GM20431 (cell line): ENCODE measurements around the gene BCAS1.

Experiments used
- in situ Hi-C: fragments of 300-500 bp; cut with MseI, MboI; formaldehyde crosslinking; loops from one replicate; pipeline ENCODE4 v1.15.0; 2020; ENCODE audit warnings: low sequenced_read_pairs; ENCODE audit not compliant: unreplicated experiment

The BCAS1 gene

GRCh38 chr20:54070187-54070987, at the start of gene BCAS1:
Gene BCAS1, minus strand, starts transcription at chr20:54070594. Its CDS starts 11,876 bp downstream, at chr20:54058718.
- in situ Hi-C loops = loop anchor here (25.0 kb wide), 1 partner anchor 508 kb away; no protein-coding TSS in a partner anchor

DNA sequence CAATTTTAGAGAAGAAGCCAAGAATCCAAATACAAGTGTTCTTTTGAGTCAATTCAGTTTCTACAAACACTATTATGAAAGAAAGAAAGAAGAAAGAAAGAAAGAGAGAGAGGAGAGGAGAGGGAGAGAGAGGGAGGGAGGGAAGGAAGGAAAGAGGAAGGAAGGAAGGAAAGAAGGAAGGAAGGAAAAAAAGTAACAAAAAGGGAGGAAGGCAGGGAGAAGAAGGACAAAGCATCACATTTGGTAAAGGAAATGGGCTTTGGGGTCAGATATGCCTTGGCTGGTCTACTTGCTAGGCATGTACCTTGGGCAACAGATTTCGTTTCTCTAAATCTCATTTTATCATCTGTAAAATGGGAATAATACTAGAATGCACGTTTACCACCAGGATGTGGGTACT, 49.4 kb upstream of the BCAS1 start:
- in situ Hi-C loops = no loop called here

DNA sequence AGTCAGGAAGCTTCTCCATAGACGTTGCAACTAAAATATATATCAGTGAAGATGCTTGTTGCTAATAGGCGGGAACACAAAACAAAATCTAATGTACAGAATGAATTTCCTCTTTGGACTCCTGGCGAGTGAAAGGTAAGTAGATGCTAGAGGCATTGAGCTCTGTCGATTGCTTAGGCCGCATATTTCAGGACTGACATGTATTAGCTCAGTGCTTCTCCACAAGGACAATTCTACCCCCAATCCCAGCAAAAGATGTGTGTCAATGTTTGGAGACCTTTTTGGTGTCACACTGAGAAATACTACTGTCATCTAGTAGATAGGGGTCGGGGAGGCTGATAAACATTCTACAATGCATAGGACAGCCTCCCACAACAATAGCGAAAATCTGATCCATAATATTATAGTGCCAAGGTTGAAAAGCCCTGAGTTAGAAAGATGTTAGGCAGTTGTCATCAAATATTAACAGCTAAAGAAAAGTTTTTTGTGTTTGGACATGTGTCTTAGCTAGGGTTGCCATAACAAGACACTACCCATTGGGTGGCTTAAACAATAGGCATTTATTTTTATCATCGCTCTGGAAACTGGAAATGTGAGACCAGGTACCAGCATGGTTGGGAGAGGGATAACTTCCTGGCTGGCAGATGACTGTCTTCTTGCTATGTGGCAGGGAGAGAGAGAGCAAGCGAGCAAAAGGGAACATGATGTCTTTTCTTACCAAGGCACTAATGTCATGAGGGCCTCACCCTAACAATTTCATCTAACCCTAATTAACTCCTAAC, 48.0 kb upstream of the BCAS1 start:
- in situ Hi-C loops = no loop called here

- in situ Hi-C loops = no loop called here
Measured at GRCh38 chr20:54116550-54117235, 46.3 kb upstream of the BCAS1 start.

DNA sequence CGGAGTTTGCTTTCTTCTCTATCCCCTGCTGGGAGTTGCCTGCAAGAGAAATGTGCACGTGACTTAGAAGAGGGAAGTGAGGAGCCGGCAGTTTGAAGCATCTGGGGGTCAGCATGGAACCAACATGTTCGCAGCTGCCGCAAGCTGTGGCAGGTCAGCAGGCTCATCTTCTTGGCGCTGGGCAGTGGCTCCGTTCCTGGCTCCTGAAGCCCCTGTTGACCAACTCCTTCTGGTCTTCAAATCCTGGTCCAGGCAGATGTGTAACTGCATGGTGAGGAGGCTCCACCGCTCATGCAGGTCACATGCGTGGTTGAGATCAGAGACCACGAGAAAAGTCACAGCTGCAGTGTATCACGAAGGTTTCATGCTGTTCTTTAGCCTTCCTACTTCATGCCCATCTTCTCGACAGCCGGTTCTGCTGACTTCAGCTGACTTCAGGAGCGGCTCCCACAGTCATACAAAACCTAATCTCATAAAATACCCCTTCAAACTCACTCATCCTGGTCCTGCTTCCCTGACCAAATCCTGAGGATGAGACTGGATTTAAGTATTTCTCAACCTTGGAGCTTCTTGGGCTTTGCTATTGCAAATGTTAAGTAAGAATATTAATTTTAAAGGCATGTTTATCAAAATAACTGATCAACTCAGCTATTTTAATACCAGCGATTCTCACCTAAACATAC, 44.9 kb upstream of the BCAS1 start:
- in situ Hi-C loops = no loop called here

DNA sequence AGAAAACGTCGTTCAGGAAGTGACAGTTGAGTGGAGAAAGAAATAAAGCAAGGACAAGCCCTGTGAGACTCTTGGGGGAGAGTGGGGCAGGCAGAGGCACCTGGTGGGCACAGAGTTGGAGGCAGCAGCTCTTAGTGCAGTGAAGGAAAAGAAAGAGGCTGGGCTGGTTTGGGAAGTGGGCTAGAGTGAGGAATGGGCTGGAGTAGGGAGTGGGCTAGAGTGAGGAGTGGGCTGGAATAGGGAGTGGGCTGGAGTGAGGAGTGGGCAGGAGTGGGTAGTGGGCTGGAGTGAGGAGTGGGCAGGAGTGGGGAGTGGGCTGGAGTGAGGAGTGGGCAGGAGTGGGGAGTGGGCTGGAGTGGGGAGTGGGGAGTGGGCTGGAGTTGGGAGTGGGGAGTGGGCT, 43.7 kb upstream of the BCAS1 start:
- in situ Hi-C loops = no loop called here

DNA sequence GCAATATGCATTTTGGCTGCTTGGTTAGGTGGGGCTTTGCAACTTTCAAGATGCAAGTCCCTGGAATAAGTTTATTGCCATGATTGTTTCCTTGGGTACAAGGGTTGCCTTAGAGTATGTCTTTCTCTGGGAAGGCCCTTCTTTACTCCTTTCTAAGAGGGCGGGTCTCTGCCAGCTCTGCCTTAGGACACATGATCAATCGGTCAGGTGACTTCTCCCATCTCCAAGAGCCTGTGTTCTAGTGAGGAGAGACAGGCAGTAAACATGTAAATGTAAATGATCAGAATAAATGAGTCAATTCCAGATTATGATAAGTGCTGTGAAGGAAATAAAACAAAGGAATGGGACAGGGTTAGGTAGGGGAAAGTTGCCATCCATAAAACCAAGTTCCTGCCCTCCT, 43.2 kb upstream of the BCAS1 start:
- in situ Hi-C loops = no loop called here

- in situ Hi-C loops = no loop called here
Measured at GRCh38 chr20:54112221-54112884, 42.0 kb upstream of the BCAS1 start.

- in situ Hi-C loops = no loop called here
Measured at GRCh38 chr20:54111460-54111859, 41.1 kb upstream of the BCAS1 start.

DNA sequence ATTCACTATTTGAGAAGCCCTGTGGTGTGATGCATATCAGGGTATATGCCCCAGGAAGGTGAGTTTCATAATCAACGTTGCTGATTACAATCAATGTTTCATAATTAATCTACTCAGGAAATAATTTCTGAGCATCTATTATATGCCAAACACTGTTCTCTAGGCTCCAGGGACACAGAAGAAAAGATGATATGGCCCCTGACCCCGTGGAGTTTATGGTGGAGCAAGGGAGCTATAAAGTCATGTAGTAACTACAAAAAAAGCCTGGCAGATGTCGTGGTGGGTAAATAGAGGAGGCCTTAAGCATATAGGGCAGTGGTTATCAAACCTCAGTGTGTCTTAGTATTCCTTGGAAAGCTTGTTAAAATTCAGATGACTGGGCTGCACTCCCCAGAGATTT, 40.1 kb upstream of the BCAS1 start:
- in situ Hi-C loops = no loop called here

DNA sequence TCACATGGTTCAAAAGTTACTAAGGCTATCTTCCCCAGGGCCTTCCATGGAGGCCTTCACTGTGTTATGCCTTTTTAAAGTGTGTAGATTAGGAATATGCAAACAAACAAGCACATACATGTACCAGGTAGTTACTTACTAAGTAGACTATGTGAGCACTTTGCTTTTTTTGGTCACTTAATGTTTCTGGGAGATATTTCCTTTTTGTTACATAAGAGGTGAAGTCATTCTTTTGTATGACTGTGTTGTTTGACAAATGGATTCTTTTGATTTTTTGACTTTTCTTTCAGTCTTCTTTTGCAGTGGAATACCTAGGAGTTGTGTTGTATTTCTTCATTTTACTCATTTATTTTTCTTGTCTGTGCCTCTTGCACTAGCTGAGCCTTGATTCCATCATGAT, 39.6 kb upstream of the BCAS1 start:
- in situ Hi-C loops = no loop called here

DNA sequence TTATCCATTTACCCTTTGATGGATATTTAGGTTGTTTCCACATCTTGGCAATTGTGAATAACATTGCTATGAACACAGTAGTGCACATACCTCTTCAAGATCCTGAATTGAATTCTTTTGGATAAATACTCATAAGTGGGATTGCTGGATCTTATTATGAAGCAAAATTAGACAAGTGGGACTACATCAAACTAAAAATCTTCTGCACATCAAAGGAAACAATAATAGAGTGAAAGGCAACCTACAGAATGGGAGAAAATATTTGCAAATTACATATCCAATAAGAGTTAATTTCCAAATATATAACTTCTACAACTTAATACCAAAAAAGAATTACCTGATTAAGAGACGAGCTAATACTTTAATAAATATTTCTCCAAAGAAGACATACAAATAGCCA, 38.4 kb upstream of the BCAS1 start:
- in situ Hi-C loops = loop anchor here (10.0 kb wide), 1 partner anchor 536 kb away; no protein-coding TSS in a partner anchor

GRCh38 chr20:54108326-54108642, 37.9 kb upstream of the BCAS1 start:
- in situ Hi-C loops = loop anchor here (10.0 kb wide), 1 partner anchor 537 kb away; no protein-coding TSS in a partner anchor

GRCh38 chr20:54107600-54108325, 37.4 kb upstream of the BCAS1 start:
- in situ Hi-C loops = loop anchor here (10.0 kb wide), 1 partner anchor 537 kb away; no protein-coding TSS in a partner anchor

- in situ Hi-C loops = loop anchor here (10.0 kb wide), 1 partner anchor 538 kb away; no protein-coding TSS in a partner anchor
Measured at GRCh38 chr20:54107181-54107580, 36.8 kb upstream of the BCAS1 start.

GRCh38 chr20:54106162-54106561, 35.8 kb upstream of the BCAS1 start:
- in situ Hi-C loops = loop anchor here (10.0 kb wide), 1 partner anchor 539 kb away; no protein-coding TSS in a partner anchor

DNA sequence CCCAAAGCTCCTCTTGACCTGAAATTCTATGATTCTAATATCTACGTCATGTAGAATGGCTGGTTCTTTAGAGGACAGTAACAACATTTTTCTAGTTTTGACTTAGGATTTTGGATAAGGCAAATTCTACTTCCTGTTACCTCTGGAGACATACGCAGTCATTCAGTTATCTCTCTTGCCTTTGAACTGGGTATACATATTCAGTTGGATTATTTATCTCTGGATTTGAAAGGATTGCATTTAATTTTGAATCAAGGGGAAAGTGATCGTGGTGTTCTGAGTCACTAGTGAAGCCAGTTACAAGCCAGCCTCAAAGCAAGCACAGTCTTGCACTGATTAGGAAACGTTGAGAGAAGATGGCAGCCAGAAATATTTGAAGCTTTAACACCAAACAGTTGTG, 35.3 kb upstream of the BCAS1 start:
- in situ Hi-C loops = loop anchor here (10.0 kb wide), 1 partner anchor 539 kb away; no protein-coding TSS in a partner anchor

DNA sequence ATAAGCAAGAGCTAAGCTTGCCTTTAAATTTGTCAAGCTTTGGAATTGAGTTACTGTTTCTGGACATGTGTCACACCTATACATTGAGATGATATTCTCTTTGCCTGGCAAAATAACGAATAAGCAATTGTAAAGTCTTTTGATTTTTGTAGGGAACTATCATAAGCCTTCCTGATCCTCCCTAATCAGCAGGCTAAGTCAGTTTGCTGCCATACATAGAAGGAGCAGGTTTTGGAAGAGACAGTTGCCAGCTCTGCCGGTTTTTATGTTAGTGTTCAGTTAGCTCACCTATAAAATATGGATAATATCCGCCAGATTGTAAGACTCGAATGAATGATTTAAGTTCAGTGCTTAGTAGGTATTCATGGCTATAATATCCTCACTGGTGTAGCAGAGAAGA, 34.4 kb upstream of the BCAS1 start:
- in situ Hi-C loops = loop anchor here (10.0 kb wide), 1 partner anchor 540 kb away; no protein-coding TSS in a partner anchor
